Stimulated activated naive CD8-positive, alpha-beta T cell treated with anti-CD3 and anti-CD28 coated beads, Interleukin-15, Interleukin-2, amounts not matched to agents 100 ng/mL and 50 ng/mL, for 24 hours (primary cell): Measurements from ENCODE around the gene CYP2W1.

Experiments used
- H3K27ac Mint-ChIP-seq: one replicate; pipeline ENCODE4 v1.8.0; 2021; ENCODE audit warnings: mild to moderate bottlenecking, mixed read lengths
- H3K27me3 Mint-ChIP-seq: one replicate; pipeline ENCODE4 v1.8.0; 2021; ENCODE audit warnings: mixed read lengths
- H3K36me3 Mint-ChIP-seq: one replicate; pipeline ENCODE4 v1.8.0; 2021; ENCODE audit warnings: low read depth, mixed read lengths
- H3K4me1 Mint-ChIP-seq: one replicate; pipeline ENCODE4 v1.8.0; 2021; ENCODE audit warnings: low read depth, mixed read lengths
- H3K4me3 Mint-ChIP-seq: one replicate; pipeline ENCODE4 v1.8.0; 2021; ENCODE audit warnings: mild to moderate bottlenecking, mixed read lengths
- H3K9me3 Mint-ChIP-seq: one replicate; pipeline ENCODE4 v1.8.0; 2021; ENCODE audit warnings: mixed read lengths

The CYP2W1 gene

GRCh38 chr7:979151-979550 is 3.8 kb upstream of the CYP2W1 start:
- no peak overlapping the region for H3K27ac Mint-ChIP-seq
- H3K27me3 Mint-ChIP-seq: no peaks in the 10 kb centered on the region
- H3K36me3 Mint-ChIP-seq: no peaks in the 10 kb centered on the region

GRCh38 chr7:979886-980571 is 3.0 kb upstream of the CYP2W1 start:
- no peak overlapping the region for H3K4me3 Mint-ChIP-seq
- H3K27me3 Mint-ChIP-seq: no peaks in the 10 kb centered on the region
- no peaks in the 10 kb centered on the region for H3K36me3 Mint-ChIP-seq
- no peaks in the 10 kb centered on the region for H3K4me1 Mint-ChIP-seq
- H3K27ac Mint-ChIP-seq: no peak overlapping the region
- no peaks in the 10 kb centered on the region for H3K9me3 Mint-ChIP-seq

More at GRCh38 chr7:979151-979550, 3.8 kb upstream of the CYP2W1 start:
- Mint-ChIP-seq H3K4me1 (peaks cover 6% of the 10 kb centered on the region), H3K9me3 (no peaks in the 10 kb centered on the region), H3K4me3 (no peak overlapping the region)

- Mint-ChIP-seq H3K27me3 (peaks cover 8% of the 10 kb centered on the region), H3K27ac (no peak overlapping the region), H3K4me3 (no peak overlapping the region), H3K36me3 (no peaks in the 10 kb centered on the region), H3K9me3 (no peaks in the 10 kb centered on the region), H3K4me1 (no peaks in the 10 kb centered on the region)
These were observed 1.0 kb upstream of the CYP2W1 start for GRCh38 chr7:981793-982510.

GRCh38 chr7:982511-983003 is 424 bp upstream of the CYP2W1 start:
- Mint-ChIP-seq H3K36me3 (no peaks in the 10 kb centered on the region), H3K4me3 (no peak overlapping the region), H3K9me3 (no peaks in the 10 kb centered on the region), H3K27me3 (peaks cover 8% of the 10 kb centered on the region), H3K27ac (no peak overlapping the region), H3K4me1 (no peaks in the 10 kb centered on the region)

GRCh38 chr7:983616-984071 is 663 bp downstream of the CYP2W1 start:
- peaks cover 8% of the 10 kb centered on the region for H3K27me3 Mint-ChIP-seq
- H3K27ac Mint-ChIP-seq: no peak overlapping the region
- H3K4me1 Mint-ChIP-seq: no peaks in the 10 kb centered on the region
- no peak overlapping the region for H3K4me3 Mint-ChIP-seq
- no peaks in the 10 kb centered on the region for H3K9me3 Mint-ChIP-seq
- H3K36me3 Mint-ChIP-seq: no peaks in the 10 kb centered on the region

- Mint-ChIP-seq H3K9me3 (no peaks in the 10 kb centered on the region), H3K4me1 (no peaks in the 10 kb centered on the region), H3K36me3 (no peaks in the 10 kb centered on the region), H3K4me3 (no peak overlapping the region), H3K27ac (no peak overlapping the region), H3K27me3 (peaks cover 8% of the 10 kb centered on the region)
These were observed 1.6 kb downstream of the CYP2W1 start for GRCh38 chr7:984361-985126.

- H3K4me1 Mint-ChIP-seq: no peaks in the 10 kb centered on the region
- H3K9me3 Mint-ChIP-seq: no peaks in the 10 kb centered on the region
- no peak overlapping the region for H3K4me3 Mint-ChIP-seq
- H3K27me3 Mint-ChIP-seq: peaks cover 8% of the 10 kb centered on the region
- H3K27ac Mint-ChIP-seq: no peak overlapping the region
- no peaks in the 10 kb centered on the region for H3K36me3 Mint-ChIP-seq
These were observed 2.1 kb downstream of the CYP2W1 start for GRCh38 chr7:985127-985416.

GRCh38 chr7:985915-986741 is 3.1 kb downstream of the CYP2W1 start:
- peaks cover 8% of the 10 kb centered on the region for H3K27me3 Mint-ChIP-seq
- H3K4me3 Mint-ChIP-seq: no peak overlapping the region
- H3K4me1 Mint-ChIP-seq: no peaks in the 10 kb centered on the region
- no peaks in the 10 kb centered on the region for H3K36me3 Mint-ChIP-seq
- no peaks in the 10 kb centered on the region for H3K9me3 Mint-ChIP-seq
- H3K27ac Mint-ChIP-seq: no peak overlapping the region

- Mint-ChIP-seq H3K27me3 (peaks cover 8% of the 10 kb centered on the region), H3K9me3 (no peaks in the 10 kb centered on the region), H3K27ac (no peak overlapping the region), H3K4me1 (no peaks in the 10 kb centered on the region), H3K36me3 (no peaks in the 10 kb centered on the region), H3K4me3 (no peak overlapping the region)
These were observed 4.1 kb downstream of the CYP2W1 start for GRCh38 chr7:986766-987751.

GRCh38 chr7:987909-988308 is 4.9 kb downstream of the CYP2W1 start:
- no peaks in the 10 kb centered on the region for H3K9me3 Mint-ChIP-seq
- H3K4me3 Mint-ChIP-seq: no peak overlapping the region
- peaks cover 8% of the 10 kb centered on the region for H3K27me3 Mint-ChIP-seq
- no peaks in the 10 kb centered on the region for H3K36me3 Mint-ChIP-seq
- no peak overlapping the region for H3K27ac Mint-ChIP-seq
- peaks cover 2% of the 10 kb centered on the region for H3K4me1 Mint-ChIP-seq

- Mint-ChIP-seq H3K27ac (no peak overlapping the region), H3K4me1 (peaks cover 6% of the 10 kb centered on the region), H3K27me3 (peaks cover 8% of the 10 kb centered on the region), H3K9me3 (no peaks in the 10 kb centered on the region), H3K4me3 (no peak overlapping the region), H3K36me3 (no peaks in the 10 kb centered on the region)
These were observed 5.5 kb downstream of the CYP2W1 start for GRCh38 chr7:988426-988911.

- Mint-ChIP-seq H3K4me1 (peaks cover 6% of the 10 kb centered on the region), H3K36me3 (no peaks in the 10 kb centered on the region), H3K27ac (no peak overlapping the region), H3K9me3 (no peaks in the 10 kb centered on the region), H3K4me3 (no peak overlapping the region), H3K27me3 (peaks cover 8% of the 10 kb centered on the region)
These were observed 6.1 kb downstream of the CYP2W1 start for GRCh38 chr7:988963-989529.

GRCh38 chr7:990352-990932 is 7.5 kb downstream of the CYP2W1 start:
- no peak overlapping the region for H3K27ac Mint-ChIP-seq

More at GRCh38 chr7:990352-990932, 7.5 kb downstream of the CYP2W1 start:
- Mint-ChIP-seq H3K36me3 (no peaks in the 10 kb centered on the region), H3K4me3 (no peak overlapping the region), H3K9me3 (no peaks in the 10 kb centered on the region), H3K27me3 (peaks cover 7% of the 10 kb centered on the region), H3K4me1 (peaks cover 6% of the 10 kb centered on the region)
